Cardiac muscle cell (in vitro differentiated cells and primary cell): ENCODE data around the gene ABCD2. TPM values are rescaled to one million over a fixed set of nuclear protein-coding genes. Genes with fewer than 3 reads are reported as not detected.

ENCODE experiments used
- DNase-seq, 2 donors: peaks; one replicate each; pipeline versions ENCODE4 v3.0.0 to v3.0.0-alpha.2; 2010 to 2017; ENCODE audit warnings: low read depth in 1 of 2, low spot score in 1 of 2
- H3K27ac ChIP-seq: fragments of 200-600 bp; sonication (generic); 2 replicates; pipeline ENCODE4 v1.5.1; 2016
- H3K27me3 ChIP-seq: fragments of 200-600 bp; sonication (generic); 2 replicates; pipeline ENCODE4 v1.6.0; 2016; ENCODE audit warnings: control low read depth
- H3K36me3 ChIP-seq: fragments of 200-600 bp; sonication (generic); 2 replicates; pipeline ENCODE4 v1.5.1; 2016; ENCODE audit warnings: control low read depth
- H3K4me1 ChIP-seq: fragments of 200-600 bp; sonication (generic); 2 replicates; pipeline ENCODE4 v1.8.1; 2017; ENCODE audit warnings: low read depth, mild to moderate bottlenecking, mixed run types
- H3K4me3 ChIP-seq: fragments of 200-600 bp; sonication (generic); 2 replicates; pipeline ENCODE4 v1.5.1; 2016; ENCODE audit warnings: mild to moderate bottlenecking
- H3K9me3 ChIP-seq: fragments of 200-600 bp; sonication (generic); 2 replicates; pipeline ENCODE4 v1.5.1; 2017; ENCODE audit warnings: low read depth, mild to moderate bottlenecking, control low read depth
- polyA plus RNA-seq: library from polyadenylated mRNA; unstranded; fragments of >200 nt; fragmentation: Nextera tagmentation; extraction: Ambion mirVana; gene quantifications from 2 replicates; pipeline ENCODE4 v1.2.1, GENCODE V29; 2016
- total RNA-seq: library from RNA; depleted of rRNA; stranded (reverse); fragments of >200 nt; gene quantifications from 2 replicates; pipeline ENCODE4 v1.2.3, GENCODE V29; 2016
- TF ChIP-seq, protein P1 (sequence below): IDR thresholded peaks from 2 replicates; pipeline ENCODE4 v1.5.1; 2012; ENCODE audit warnings: low read depth, mild to moderate bottlenecking, low read length

Gene ABCD2
- total and polyA plus RNA-seq, 2 experiments from 2014 or later, result 0.12 to 0.15 TPM

DNA sequence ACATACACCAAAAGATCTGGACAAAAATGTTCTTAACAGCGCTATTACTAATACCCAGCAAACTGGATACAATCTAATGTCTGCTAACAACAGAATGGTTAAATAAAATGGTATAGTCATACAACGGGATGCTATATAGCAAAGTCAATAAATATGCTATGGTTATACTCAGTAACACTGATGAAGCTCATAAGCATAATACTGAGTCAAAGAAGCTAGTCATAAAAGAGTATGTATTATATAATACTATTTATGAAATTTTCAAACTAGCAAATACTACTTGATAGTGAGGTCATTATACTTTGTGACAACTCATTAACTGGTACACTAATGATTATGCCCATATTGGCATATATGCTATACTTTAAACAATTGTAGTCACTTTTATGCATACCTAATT is 7.4 kb downstream of the ABCD2 start:
- Histone ChIP-seq H3K9me3 (no peaks in the 10 kb centered on the region), H3K4me1 (no peaks in the 10 kb centered on the region), H3K27ac (no peak overlapping the region), H3K4me3 (no peak overlapping the region), H3K27me3 (no peaks in the 10 kb centered on the region), H3K36me3 (no peaks in the 10 kb centered on the region)
- no peak for DNase-seq
- TF ChIP-seq, protein P1, sequence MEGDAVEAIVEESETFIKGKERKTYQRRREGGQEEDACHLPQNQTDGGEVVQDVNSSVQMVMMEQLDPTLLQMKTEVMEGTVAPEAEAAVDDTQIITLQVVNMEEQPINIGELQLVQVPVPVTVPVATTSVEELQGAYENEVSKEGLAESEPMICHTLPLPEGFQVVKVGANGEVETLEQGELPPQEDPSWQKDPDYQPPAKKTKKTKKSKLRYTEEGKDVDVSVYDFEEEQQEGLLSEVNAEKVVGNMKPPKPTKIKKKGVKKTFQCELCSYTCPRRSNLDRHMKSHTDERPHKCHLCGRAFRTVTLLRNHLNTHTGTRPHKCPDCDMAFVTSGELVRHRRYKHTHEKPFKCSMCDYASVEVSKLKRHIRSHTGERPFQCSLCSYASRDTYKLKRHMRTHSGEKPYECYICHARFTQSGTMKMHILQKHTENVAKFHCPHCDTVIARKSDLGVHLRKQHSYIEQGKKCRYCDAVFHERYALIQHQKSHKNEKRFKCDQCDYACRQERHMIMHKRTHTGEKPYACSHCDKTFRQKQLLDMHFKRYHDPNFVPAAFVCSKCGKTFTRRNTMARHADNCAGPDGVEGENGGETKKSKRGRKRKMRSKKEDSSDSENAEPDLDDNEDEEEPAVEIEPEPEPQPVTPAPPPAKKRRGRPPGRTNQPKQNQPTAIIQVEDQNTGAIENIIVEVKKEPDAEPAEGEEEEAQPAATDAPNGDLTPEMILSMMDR, result no peak

DNA sequence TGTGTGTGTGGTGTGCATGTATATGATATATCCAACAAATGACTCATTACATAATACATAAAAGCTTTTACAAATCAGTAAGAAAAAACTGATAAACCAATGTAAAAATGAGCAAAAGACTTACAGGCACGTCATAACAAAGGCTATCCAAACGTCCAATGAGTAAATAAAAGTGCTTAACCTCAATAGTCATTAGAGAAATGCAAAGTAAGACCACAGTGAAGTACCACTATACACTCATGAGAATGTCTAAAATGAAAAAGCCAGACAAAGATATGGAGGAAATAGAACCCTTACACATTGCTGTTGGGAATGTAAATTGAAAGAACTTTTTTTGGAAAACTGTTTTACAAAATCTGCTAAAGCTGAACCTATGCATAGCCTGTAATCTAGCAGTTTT is 7.8 kb downstream of the ABCD2 start:
- TF ChIP-seq, protein P1, result no peak
- H3K9me3 ChIP-seq, result no peaks in the 10 kb centered on the region

DNA sequence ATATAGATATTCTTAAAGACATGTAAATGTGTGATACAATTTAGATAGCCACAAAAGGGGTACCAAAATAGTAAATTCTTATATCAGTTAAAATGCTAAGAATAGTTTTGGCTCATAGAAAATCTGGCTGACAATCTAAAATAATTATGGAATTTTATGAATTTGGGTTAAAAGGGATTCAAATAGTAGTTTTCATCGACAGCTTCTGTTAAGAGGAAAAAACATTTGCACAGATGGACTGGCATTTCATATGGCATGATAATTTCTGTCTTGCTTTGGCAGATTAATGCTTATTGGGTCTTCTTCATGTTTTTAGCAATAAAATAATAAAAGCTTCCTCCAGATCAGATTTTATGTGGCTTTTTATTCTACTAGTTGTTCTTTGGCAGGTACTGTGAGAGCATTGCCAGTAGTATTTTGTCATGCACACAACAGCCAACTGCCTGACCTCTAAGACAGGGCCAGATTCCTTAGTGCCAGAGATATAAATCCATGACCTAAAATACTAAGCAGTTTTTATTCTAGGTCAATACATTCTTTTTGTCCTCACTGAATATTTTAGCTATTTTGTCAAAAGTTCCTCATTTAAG is 9.1 kb downstream of the ABCD2 start:
- no peaks in the 10 kb centered on the region for H3K9me3 ChIP-seq
- no peaks in the 10 kb centered on the region for H3K4me1 ChIP-seq
- no peaks in the 10 kb centered on the region for H3K36me3 ChIP-seq
- H3K27ac ChIP-seq, result no peak overlapping the region
- no peak overlapping the region for H3K4me3 ChIP-seq
- DNase-seq, result no peak
- H3K27me3 ChIP-seq, result no peaks in the 10 kb centered on the region
- TF ChIP-seq, protein P1, result no peak

More for the DNA sequence above, 7.8 kb downstream of the ABCD2 start:
- no peaks in the 10 kb centered on the region for H3K27me3 ChIP-seq
- no peaks in the 10 kb centered on the region for H3K36me3 ChIP-seq
- H3K27ac ChIP-seq, result no peak overlapping the region
- H3K4me3 ChIP-seq, result no peak overlapping the region
- DNase-seq, result no peak
- H3K4me1 ChIP-seq, result no peaks in the 10 kb centered on the region

DNA sequence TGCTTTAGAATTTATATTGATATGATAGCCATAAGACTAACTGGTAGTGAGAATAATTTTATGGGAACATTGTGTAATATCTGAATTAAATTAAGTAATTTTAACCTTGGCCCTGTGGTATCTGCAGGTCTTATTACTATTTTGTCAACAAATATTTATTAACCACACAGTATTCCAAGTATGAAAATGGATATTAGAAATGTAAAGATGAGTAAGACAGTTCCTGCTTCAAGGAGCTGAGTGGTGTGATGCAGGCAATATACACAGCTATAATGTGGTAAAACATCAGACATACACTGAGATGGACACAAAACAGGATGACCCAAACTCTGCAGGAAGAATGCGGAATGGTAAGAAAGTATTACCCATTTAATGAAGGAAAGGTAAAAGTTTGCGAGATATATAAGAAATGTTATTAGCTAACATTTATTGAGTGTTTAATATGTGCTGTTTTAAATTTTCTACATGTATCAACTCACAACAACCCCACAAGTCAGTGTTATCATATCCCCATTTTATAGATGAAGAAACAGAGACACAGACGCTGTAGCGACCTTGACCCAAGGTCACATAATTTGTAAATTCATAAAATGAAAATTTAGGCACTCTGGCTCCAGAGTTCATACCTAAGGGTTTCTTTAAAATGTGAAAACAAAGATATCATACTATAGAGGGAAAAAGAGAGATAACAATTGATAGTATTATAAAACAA is 12.7 kb downstream of the ABCD2 start:
- Histone ChIP-seq H3K27ac (no peak overlapping the region), H3K4me1 (no peaks in the 10 kb centered on the region), H3K36me3 (no peaks in the 10 kb centered on the region), H3K9me3 (no peaks in the 10 kb centered on the region), H3K27me3 (no peaks in the 10 kb centered on the region), H3K4me3 (no peak overlapping the region)
- TF ChIP-seq, protein P1, result no peak
- no peak for DNase-seq

DNA sequence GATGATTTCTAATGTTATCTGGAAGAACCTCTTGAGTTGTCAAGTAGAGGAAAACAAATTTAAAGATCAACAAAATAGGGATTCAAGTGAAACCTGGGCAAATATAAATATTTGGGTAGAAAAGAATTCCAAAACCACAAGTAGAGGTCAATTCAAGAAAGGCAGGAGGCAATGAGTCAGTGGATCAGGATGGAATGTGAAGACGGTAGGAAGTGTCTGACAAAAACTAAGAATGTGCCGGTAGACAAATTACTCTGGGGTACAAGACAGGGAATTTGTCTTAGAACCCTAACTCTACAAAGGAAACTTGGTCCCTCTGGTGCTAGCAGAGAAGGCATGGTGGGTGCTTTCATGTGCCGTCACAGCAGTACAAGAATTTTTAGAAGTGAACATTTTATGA is 13.6 kb downstream of the ABCD2 start:
- no peak overlapping the region for H3K27ac ChIP-seq
- H3K36me3 ChIP-seq, result no peaks in the 10 kb centered on the region
- TF ChIP-seq, protein P1, result no peak
- DNase-seq, result peak in 1 of 2 donors; percentile 55
- H3K4me3 ChIP-seq, result no peak overlapping the region
- H3K27me3 ChIP-seq, result no peaks in the 10 kb centered on the region
- no peaks in the 10 kb centered on the region for H3K4me1 ChIP-seq
- H3K9me3 ChIP-seq, result no peaks in the 10 kb centered on the region
